ENCODE results near the gene HDDC2.
A peak's percentile ranks its signal among the peaks of the same experiment; 100 is the strongest.

Gene HDDC2, protein sequence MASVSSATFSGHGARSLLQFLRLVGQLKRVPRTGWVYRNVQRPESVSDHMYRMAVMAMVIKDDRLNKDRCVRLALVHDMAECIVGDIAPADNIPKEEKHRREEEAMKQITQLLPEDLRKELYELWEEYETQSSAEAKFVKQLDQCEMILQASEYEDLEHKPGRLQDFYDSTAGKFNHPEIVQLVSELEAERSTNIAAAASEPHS

DNA sequence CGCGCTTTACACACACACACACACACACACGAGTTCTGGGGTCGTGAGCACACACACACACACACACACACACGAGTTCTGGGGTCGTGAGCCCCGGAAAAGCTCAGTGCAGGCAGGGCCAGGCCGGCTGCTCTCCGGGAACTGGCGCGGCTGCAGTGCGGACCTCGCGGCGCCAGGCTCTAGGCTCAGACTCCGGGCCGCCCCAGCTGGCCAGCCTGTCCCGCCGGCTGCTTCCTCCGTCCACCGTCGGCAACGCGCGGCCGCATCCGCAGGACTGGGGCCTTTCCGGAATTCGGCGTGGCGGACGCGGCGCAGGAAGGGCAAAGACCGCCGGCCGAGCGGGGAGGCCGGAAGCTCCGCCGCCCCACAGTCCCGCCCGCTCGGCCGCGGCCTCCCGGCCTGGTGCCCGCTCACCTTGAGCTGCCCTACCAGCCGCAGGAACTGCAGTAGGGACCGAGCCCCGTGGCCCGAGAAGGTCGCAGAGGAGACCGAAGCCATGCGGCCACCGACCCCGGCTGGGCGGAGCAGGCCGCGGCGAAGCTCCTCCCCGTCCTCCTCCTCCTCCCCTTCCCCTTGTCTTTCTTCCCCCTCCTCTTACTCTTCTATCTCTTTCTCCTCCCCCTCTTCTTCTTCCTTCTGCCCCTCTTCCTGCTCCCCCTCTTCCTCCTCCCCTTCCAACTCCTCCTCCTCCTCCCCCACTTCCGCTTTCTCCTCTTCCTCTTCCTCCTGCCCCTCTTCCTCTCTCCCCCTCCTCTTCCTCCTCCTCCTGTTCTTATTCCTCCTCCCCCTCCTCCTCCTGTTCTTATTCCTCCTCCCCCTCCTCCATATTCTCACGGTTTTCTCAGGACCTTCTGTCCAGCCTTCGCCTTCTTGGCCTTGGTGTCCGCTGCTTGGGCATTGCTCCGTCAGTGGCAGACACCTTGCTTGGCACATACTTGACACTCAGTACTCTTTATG lies at the start of gene HDDC2:
HDDC2 (minus strand) TSS at position 533 of the 957 bp plus-strand sequence; CDS start at position 498, 35 bp downstream.
- no peak for FAIRE-seq

DNA sequence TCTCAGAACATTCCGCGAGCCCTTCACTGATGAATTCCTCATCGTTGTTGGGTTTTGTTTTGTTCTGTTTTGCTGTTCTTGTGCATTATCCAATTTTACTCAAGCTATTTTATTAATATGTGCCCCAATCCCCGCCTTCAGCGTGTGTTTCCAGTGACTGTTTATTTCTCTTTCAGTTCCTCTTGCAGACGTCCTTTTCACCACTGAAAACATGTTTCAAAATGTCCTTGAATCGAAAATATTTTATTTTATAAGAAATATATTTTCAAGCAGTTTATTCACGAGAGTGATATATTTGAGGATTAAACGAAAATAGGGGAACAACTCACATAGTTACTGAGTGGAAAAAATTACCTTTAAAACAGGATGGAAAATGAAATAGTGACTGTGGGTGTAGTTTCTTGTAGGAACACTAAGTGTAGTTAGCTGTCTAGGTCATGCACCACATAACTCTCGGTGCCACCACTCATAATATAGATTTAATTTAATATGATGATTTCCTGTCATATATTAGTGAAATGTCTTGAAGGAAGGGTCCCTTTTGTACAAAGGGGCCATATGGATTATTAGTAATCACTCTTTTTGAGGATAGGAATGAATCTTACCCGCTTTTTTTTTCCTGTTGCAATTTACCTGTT lies 45.3 kb upstream of the HDDC2 start:
- FAIRE-seq, result no peak

DNA sequence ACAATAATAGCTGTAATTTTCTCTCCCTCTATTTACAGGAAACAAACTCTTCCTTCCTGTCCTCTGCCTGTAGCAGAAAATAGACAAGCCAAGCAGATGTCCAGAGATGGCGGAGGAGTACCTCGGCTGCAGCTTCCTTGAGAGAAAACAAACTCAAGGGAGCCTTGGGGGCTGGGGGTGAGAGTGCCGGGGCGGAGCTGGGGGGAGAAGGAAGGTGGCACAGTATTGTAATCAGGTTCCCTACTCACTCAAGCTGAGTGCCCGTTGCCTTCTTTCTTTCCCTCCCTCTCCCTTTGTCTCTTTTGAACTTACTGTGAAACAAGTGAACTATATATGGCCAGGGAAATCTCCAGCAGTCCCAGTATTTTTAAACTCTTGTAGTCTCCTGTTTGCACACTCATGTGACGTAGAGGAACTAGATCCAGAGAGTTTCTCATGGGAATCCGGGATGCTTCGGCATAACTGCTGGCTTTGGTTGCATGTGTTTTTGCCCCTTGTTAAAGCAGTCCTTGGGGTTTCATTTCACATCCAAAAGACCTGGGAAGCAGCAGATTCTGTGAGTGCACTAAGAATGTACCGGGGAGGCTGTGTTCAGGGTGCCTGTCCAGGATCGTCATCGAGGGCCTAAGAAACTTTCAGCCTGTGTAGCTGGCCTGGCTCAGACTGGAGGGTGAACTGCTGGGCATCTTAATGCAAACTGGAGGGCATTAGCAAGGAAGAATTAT lies 44.6 kb upstream of the HDDC2 start:
- FAIRE-seq, result no peak

DNA sequence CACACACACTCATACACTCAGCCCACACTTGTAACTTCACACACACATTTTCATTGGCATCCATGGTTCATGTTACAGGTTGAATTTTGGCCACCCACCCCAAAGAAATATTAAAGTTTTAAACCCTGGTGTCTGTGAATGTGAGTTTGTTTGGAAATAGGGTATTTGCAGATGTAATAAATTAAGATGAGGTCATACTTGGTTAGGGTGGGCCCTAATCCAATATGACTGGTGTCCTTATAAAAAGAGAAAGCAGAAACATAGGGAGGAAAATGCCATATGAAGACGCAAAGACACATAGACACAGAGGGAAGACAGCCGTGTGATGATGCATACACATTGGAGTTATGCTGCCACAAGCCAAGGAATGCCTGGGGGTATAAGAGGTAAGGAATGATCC lies 39.7 kb upstream of the HDDC2 start:
- FAIRE-seq, result no peak

DNA sequence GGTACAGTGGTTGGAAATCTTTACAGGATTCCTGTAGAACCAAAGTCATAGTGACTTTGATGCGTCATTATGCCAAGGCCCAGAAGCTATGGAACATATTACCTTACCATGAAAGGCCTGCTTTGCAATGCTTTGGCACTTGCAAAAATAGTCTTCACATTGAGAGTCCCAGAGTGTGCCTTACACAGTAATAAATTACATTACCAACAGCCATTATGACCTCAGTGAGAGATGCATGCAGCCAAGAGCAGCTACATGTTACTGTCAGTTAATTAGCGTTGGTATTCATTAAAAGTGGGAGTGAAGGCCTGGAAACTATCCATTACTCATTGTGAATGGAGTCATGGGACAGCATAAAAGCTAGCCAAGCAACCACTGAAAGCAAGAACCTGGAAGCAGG lies 39.2 kb upstream of the HDDC2 start:
- no peak for FAIRE-seq

DNA sequence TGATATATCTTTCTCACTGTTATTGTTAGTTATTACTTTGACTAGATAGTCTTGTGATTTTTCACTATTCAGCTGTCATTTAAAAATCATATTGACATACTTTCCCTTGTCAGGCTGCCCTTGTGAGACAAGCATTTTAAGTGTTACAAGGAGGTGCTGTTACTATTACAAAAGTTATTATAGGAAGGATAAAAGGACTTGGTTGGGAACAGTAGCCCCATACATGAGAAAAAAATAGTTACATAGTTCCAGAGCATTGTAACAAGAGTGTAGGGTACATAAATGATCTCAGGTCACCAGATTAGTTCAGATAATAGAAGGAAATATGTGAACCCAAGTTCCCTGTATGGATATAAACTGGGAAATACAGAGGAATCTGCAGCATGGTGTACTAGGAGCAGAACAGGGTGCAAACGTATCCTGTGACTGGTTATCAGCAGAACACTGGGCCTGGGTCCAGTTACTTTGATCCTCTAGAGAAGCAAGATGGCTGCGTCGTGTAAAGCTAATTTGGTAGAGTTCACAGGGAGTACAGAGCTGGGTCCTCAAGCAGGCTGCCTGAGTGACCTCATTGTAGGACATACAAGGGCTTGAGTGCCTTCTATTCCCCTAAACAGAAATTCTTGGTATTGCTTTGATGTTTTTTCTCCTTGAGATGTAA lies 38.5 kb upstream of the HDDC2 start:
- FAIRE-seq, result no peak

DNA sequence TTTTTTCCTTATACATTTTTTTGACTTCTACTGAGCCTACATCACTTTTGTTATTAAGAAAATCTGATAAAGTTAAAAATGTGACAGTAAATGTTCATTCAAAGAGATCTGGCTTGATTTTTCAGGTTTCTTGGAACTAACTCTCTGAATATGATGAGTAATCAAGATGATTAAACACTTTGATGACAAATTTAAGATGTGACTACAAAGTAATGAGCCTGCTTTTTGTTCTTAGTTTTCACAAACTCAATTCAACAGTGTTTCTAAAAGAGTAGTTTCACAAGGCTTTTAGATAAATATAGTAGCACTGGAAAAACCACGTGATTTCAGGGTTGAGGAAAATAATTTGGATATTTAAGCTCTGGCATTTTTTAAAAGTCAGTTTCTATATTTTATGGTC lies 37.9 kb upstream of the HDDC2 start:
- FAIRE-seq, result no peak

DNA sequence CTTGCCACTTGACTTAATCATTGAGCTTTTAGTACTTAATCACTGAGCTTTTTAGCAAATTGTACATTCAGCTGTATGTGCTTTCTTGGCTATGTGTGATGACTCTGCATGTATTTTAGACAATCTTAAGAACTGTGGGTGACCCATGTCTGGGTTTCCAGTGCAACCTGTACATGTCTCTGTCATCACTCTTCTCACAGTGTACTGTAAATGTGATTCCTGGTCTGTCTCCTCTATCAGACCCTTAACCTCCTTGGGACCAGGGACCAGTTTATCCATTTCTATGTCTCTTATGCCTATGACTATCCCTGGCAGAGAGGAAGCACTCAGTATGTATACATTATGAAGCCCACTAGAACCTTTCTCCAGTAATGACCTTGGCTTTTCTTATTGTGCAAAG lies 36.6 kb upstream of the HDDC2 start:
- FAIRE-seq, result no peak

DNA sequence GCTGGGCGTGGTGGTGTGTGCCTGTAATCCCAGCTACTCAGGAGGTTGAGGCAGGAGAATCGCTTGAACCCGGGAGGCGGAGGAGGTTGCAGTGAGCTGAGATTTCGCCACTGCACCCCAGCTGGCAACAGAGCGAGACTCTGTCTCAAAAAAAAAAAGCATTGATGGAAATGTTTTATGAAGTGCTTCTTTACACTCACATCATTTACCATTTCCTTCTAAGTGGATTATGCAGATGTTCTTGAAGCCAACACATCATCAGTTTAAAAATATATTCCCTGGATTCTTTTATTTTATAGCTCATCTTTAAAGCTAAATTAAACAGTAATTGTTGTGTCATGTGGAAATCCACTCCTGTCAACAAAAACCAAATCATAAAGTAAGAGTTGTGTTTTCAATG lies 35.9 kb upstream of the HDDC2 start:
- no peak for FAIRE-seq

DNA sequence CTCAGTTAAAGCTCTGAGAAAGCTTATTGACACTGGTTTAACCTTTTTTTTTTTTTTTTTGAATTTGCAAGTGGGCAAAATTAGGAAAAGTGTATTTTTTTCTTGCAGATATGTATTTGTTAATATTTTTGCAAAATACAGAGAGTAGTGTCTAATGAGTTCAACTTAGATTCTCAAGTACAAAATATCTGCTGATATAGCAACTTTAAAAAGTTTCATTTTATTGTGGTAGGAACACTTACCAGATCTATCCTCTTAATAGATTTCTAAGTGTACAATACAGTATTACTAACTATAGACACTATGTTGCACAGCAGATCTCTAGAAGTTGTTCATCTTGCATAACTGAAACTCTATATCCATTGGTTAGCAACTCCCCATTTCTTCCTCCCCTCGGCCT lies 30.9 kb upstream of the HDDC2 start:
- no peak for FAIRE-seq

DNA sequence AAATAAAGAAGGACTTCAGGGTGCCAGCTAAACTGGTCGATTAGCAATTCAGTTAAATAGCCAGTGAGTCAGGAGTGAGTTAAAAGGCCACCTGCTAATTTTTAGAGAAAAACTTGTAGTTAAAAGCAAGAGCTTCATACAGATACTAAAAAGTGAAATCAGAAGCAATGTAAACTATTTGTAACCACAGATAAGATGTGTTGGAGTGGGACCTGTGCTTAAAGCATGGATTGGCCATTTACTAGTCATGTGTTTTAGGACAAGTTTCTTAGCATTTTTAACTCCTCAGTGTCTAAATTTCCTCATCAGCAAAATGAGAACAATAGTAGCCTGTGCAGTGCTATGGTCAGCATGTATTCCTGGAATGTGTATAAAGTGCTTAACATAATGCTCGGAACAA lies 23.8 kb upstream of the HDDC2 start:
- no peak for FAIRE-seq

DNA sequence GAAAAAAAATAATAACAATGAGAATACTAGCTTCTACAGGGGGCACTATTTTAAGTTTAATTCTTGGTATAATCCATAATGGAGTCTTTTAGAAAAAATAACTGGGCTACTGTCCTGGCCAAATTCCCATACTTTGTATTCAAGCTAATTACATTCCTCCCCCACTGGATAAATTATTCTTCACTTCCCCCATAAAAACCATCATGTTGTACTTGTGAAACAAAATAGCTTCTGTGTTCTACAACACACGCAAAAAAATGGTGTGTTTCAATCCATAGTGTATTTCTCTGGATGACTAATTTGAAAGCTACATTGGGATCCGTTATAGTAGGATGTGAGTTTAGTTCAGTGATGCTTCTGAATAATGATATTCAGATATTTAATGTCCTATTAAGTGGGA lies 21.6 kb upstream of the HDDC2 start:
- FAIRE-seq, result no peak

DNA sequence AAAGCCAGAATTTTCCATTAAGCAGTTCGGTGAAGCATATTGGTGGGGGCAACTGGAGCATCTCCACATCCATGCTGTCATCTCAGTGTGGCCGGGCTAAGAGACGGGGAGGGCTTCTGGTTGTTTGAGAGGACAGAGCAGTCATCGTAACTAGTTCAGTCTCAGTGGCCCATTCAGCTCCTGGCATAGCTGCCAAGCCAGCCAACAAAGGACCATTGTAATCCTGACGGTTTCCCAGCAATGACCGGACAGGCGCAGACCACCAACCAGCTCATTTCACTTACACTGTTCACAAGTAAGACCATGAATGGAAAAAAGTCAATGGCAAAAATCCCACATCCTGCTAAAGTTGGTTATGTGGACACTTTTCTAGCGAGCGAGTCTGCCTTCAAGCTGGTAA lies 14.9 kb upstream of the HDDC2 start:
- FAIRE-seq, result no peak

DNA sequence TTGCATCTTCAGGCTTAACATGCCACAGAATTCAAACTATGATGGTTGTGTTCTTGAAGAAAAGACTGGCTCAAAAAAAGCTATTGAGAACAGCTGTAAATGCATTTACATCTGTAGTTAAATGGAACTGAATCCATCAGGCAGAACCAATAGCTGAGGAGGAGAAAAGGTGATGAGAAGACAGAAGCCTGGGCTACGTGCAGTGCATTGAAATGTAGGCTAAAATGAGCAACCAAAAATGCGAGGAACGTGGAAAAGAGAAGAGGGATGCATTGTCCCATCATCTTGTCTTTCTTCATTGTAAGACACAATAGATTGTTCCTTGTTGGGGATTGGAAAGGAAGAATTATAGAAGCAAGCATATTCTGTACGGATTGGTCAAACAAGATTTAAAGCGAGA lies 13.8 kb upstream of the HDDC2 start:
- no peak for FAIRE-seq

DNA sequence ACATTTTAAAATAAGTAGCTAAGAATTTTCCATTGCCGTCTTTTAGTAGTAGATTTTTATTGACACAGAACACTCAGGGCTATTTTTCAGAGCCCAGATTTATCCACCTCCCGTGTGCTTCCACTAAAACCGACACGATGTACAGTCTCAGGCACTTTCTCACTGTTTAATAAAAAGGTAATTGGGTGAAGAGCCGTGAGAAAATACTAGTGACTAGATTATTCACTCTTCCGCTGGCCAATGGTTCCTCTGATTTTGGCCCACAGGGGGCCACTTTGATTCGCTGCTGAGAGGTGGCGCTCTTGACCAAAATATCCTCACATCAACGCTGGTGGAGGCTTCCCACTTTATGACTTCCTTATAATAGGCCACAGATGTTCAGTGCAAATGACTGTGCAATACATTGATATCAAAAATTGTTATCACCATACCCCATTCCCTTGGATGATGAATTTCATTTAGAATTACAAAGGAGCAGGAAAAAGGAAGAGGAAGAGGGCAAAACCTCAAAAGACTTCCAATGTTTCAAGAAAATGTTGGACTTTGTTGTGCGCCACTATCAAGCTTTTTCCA lies 12.3 kb upstream of the HDDC2 start:
- no peak for FAIRE-seq

DNA sequence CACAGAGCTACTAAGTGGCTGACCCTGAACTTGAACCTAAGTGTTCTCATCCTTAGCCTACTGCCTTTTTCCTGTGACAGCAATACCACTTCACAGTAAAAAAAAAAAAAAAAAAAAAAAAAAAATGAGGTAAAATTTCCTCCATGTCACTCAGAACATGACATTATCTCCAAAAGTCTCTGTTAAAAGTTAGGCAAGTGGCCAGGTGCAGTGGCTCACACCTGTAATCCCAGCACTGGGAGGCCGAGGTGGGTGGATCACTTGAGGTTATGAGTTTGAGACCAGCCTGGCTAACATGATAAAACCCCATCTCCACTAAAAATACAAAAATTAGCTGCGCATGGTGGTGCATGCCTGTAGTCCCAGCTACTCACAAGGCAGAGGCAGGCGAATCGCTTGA lies 11.2 kb upstream of the HDDC2 start:
- no peak for FAIRE-seq

DNA sequence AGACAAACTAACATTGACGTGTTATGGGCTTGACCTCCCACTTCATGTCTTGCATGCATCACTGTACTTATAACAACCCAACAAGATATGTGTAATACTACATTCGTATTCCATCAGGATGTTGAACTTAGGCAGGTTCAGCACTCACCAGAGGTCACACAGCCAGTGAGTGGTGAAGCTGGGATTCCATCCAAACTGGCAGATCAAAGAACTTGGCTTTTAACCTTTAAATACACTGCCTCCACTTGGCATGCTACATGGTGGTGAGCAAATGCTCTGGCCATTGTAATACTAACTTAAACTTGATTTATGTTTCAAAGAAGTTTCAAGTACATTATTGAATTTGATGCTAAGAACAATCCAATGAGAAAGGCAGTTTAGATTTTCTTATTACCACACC lies 10.7 kb upstream of the HDDC2 start:
- no peak for FAIRE-seq

DNA sequence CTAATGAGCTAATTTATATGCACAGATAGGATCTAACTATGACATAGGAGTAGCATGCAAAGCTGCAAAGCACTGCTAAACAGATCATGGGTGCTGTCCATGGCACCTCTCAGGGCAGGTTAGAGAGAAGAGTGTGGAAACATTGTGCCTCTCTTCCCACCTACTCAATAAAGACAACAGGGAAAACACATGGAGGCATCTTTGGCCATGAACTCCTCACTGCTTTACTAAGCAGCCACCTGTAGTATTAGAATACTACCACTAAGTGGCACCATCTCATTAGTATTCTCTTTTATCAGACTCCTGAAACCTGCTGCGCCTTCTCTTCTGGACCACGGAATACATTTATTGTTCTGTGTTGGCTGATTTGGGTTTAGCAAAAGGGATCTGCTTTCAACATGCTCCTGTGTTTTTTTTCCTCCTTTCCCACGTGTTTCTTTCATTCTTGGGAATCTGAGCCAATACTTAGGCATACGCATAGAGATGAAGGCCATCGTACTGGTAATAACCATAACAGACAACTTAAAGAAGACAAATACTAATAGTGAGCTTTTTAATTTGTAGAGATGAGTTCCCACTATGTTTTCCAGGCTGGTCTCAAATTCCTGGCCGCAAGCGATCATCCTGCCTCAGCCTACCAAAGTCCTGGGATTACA lies 9.4 kb upstream of the HDDC2 start:
- peak; percentile 69 for FAIRE-seq

DNA sequence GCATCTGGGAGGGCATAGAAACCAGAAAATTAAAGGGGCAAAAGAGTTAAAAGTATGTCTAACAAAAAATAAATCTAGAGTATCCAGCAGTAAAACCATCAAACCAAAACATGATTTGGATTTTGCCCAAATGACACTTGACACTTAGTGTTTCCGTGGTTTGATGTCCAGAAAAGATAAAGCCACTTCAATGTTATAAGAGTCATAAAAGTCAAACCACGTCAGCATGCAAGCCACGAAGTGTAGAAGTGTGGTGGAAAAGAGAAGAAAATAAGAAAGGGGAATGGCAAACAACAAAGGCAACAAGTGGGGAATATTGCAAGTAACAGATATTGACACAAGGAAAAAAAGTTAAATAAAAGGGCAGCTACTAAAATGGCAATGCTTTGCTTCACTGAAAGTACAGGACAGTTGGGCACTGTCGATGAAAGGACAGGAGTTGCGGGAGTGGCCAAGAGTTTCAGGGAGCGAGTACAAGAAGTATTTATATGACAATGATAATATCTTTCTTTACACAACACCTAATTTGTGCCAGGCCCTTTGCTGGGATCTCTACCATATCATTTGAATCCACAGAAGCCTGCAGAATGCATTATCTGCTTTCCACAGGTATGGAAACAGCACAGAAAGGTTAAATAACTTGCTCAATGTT lies 6.3 kb upstream of the HDDC2 start:
- no peak for FAIRE-seq

DNA sequence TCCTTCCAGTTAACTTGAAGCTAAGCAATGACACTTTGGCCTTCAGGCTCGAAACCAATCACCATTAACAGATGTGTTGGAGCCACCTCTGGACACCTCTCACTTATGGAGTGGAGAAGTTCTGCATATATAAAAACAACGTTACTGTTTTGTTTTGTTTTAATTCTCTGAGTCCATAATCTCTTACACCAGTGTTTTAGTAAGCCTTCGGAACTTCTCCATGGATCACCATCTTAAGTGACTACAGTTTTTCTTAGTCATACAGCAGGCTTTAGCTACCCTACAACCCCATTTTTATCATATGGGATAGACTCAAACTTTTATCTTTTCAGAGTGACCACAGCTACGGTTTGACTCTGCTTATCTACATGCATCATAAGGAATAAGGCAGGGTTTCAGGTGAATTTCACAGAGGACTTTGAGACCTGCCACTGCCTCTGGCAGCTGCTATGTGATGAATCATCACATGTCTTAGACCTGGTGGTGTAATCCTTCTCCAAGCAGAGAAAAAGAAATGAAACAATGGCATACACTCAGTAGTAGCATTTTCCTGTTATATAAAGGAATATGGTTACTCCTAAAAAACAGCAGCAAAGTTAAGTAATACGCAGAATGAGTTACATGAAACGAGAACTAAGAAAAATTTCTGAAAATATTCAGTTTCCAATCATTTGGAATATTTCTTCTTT lies 5.5 kb upstream of the HDDC2 start:
- no peak for FAIRE-seq

DNA sequence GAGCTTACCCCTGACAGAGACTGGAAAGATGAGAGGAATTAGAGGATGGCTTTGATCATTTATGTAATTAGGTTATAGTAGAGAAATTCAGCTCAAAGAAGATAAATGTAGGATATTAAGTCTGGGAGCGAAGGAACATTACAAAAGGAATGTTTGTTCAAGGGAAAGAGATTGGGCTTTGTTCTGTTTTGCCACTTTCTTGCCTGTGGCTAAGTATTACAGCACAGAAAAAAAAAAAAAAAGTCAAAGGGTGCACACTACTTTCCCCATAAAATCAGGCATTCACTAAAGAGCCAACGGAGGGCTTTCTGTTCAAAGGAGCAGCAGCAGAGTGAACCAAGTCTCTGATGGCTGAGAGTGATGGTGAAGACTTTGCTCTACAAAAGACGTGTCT lies 5.0 kb upstream of the HDDC2 start:
- no peak for FAIRE-seq

Measured in G401.6 (cell line).